ENCODE results near the gene GNG4. TPM values are rescaled to one million over a fixed set of nuclear protein-coding genes. Genes with fewer than 3 reads are reported as not detected.

Gene GNG4
- total RNA-seq, 2 experiments from 2014 or later = not detected

DNA sequence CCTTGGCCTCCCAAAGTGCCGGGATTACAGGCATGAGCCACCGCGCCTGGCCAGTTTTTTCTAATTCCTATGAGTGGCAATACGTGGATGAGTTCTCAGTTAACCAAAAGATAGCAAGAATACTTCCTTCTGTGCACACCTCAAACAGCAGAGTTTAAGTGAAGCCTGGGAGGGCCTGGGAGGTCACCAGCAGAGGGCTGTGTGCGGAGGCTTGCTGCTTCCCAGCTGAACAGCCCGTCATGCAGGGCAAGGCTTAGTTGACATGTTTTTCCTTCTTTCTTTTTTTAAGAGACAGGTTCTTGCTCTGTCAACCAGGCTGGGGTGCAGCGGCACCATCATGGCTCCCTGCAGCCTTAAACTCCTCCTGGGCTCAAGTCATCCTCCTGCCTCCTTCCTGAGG lies 17.8 kb downstream of the GNG4 start:
- no peaks in the 10 kb centered on the region for H4K20me1 ChIP-seq (ENCODE audit: insufficient read depth, low read length)
- no peaks in the 10 kb centered on the region for H3K9me3 ChIP-seq (ENCODE audit: low read length)
- no peaks in the 10 kb centered on the region for H3K4me1 ChIP-seq (ENCODE audit: insufficient read depth, low read length, poor library complexity, severe bottlenecking)
- no peak for TF ChIP-seq EZH2phosphoT487 (IDR thresholded peaks at IDR 0.05; ENCODE audit: borderline replicate concordance, low read depth, low read length)
- TF ChIP-seq, protein P1, sequence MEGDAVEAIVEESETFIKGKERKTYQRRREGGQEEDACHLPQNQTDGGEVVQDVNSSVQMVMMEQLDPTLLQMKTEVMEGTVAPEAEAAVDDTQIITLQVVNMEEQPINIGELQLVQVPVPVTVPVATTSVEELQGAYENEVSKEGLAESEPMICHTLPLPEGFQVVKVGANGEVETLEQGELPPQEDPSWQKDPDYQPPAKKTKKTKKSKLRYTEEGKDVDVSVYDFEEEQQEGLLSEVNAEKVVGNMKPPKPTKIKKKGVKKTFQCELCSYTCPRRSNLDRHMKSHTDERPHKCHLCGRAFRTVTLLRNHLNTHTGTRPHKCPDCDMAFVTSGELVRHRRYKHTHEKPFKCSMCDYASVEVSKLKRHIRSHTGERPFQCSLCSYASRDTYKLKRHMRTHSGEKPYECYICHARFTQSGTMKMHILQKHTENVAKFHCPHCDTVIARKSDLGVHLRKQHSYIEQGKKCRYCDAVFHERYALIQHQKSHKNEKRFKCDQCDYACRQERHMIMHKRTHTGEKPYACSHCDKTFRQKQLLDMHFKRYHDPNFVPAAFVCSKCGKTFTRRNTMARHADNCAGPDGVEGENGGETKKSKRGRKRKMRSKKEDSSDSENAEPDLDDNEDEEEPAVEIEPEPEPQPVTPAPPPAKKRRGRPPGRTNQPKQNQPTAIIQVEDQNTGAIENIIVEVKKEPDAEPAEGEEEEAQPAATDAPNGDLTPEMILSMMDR (conservative IDR thresholded peaks at IDR 0.05; ENCODE audit: low read length) = no peak
- BruUV-seq (replicated peaks) = no TSS peak
- no peaks in the 10 kb centered on the region for H3K9me2 ChIP-seq (ENCODE audit: insufficient read depth, low read length)
- CTCF ChIA-PET (ENCODE audit: unreplicated experiment) = no interaction called here
- no peak overlapping the region for H2AFZ ChIP-seq (ENCODE audit: low read length)
- DNase-seq (ENCODE audit: low spot score) = no peak
- no peaks in the 10 kb centered on the region for H3K36me3 ChIP-seq (ENCODE audit: insufficient read depth, low read length)
- POLR2A ChIA-PET = interaction anchor here (0.8 kb wide), 1 partner anchor 99 kb away, joined by 3 read pairs; no protein-coding TSS in a partner anchor
- H3K79me2 ChIP-seq (ENCODE audit: insufficient read depth, low read depth, low read length) = no peaks in the 10 kb centered on the region
- no peak overlapping the region for H3K27ac ChIP-seq (ENCODE audit: low read depth, low read length, poor library complexity, severe bottlenecking)
- intact Hi-C loops (cut with micrococcal nuclease; ENCODE audit: unreplicated experiment) = no loop called here
- no peak overlapping the region for H3K4me2 ChIP-seq (ENCODE audit: low read length)
- H3K4me3 ChIP-seq (ENCODE audit: low read depth, low read length, poor library complexity, severe bottlenecking) = no peak overlapping the region

DNA sequence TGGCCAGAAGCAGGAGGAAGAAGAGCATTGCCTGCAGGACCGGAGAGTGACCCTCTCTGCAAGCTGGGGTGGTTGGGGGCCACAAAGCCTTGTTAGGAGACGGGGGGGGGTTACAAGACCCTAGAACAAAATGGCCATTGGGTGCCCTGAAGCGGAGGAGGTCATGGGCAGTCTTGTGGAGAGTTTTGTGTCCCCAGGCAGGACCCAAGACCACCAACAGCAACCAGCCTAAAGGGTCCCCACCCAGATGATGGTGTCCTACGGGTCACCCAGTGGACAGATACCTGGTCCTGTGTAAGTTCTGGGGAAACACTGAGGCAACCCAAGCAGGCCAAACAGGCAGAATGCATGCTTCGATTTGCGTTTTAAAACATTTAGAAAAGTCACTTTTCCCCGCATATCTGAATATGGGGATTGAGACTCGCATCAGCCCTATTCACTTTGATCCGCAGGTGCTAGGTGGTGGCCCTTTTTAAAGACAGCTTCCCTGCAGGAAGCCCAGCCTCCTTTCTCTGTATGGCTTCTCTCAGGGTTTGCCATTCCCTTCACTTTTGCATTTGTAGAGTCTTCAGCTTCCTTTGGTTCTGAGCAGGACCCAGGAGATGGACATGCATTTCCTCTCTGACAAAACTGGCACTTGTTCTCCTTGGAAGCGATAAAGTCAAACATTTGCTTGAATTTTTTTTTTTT lies 21.1 kb downstream of the GNG4 start:
- BruUV-seq (replicated peaks) = no TSS peak
- ChIA-PET POLR2A (interaction anchor here (0.7 kb wide), 1 partner anchor 53 kb away, joined by 10 read pairs; no protein-coding TSS in a partner anchor), CTCF (ENCODE audit: unreplicated experiment) (no interaction called here)
- no peaks in the 10 kb centered on the region for H3K79me2 ChIP-seq (ENCODE audit: insufficient read depth, low read depth, low read length)
- no peaks in the 10 kb centered on the region for H3K9me2 ChIP-seq (ENCODE audit: insufficient read depth, low read length)
- H3K36me3 ChIP-seq (ENCODE audit: insufficient read depth, low read length) = no peaks in the 10 kb centered on the region
- DNase-seq (ENCODE audit: low spot score) = no peak
- H3K4me1 ChIP-seq (ENCODE audit: insufficient read depth, low read length, poor library complexity, severe bottlenecking) = no peaks in the 10 kb centered on the region
- H3K9me3 ChIP-seq (ENCODE audit: low read length) = no peaks in the 10 kb centered on the region
- TF ChIP-seq EZH2phosphoT487 (IDR thresholded peaks at IDR 0.05; ENCODE audit: borderline replicate concordance, low read depth, low read length) = no peak
- TF ChIP-seq, protein P1 (conservative IDR thresholded peaks at IDR 0.05; ENCODE audit: low read length) = no peak
- H3K4me3 ChIP-seq (ENCODE audit: low read depth, low read length, poor library complexity, severe bottlenecking) = no peak overlapping the region
- no peak overlapping the region for H3K4me2 ChIP-seq (ENCODE audit: low read length)
- H2AFZ ChIP-seq (ENCODE audit: low read length) = no peak overlapping the region
- intact Hi-C loops (cut with micrococcal nuclease; ENCODE audit: unreplicated experiment) = no loop called here
- no peak overlapping the region for H3K27ac ChIP-seq (ENCODE audit: low read depth, low read length, poor library complexity, severe bottlenecking)
- H4K20me1 ChIP-seq (ENCODE audit: insufficient read depth, low read length) = no peaks in the 10 kb centered on the region

DNA sequence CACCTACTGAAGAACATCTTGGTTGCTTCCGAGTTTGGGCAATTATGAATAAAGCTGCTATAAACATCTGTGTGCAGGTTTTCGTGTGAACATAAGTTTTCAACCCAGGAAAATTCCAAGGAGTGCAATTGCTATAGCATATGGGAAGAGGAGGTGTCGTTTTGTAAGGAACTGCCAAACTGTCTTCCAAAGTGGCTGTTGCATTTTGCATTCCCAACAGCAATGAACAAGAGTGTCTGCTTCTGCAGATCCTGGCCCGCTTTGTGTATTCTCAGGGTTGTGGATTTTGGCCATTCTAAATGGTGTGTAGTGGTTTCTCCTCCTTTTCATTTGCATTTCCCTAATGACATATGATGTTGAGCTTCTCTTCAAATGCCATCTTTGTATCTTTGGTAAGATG lies 23.8 kb downstream of the GNG4 start:
- ChIA-PET CTCF (ENCODE audit: unreplicated experiment) (no interaction called here), POLR2A (no interaction called here)
- no TSS peak for BruUV-seq (replicated peaks)
- intact Hi-C loops (cut with micrococcal nuclease; ENCODE audit: unreplicated experiment) = no loop called here
- DNase-seq (ENCODE audit: low spot score) = no peak
- Histone ChIP-seq H3K4me2 (ENCODE audit: low read length) (no peak overlapping the region), H3K27ac (ENCODE audit: low read depth, low read length, poor library complexity, severe bottlenecking) (no peak overlapping the region), H4K20me1 (ENCODE audit: insufficient read depth, low read length) (no peaks in the 10 kb centered on the region), H3K4me3 (ENCODE audit: low read depth, low read length, poor library complexity, severe bottlenecking) (no peak overlapping the region), H2AFZ (ENCODE audit: low read length) (no peak overlapping the region), H3K9me3 (ENCODE audit: low read length) (no peaks in the 10 kb centered on the region), H3K4me1 (ENCODE audit: insufficient read depth, low read length, poor library complexity, severe bottlenecking) (no peaks in the 10 kb centered on the region), H3K9me2 (ENCODE audit: insufficient read depth, low read length) (no peaks in the 10 kb centered on the region), H3K36me3 (ENCODE audit: insufficient read depth, low read length) (no peaks in the 10 kb centered on the region), H3K79me2 (ENCODE audit: insufficient read depth, low read depth, low read length) (no peaks in the 10 kb centered on the region)
- TF ChIP-seq, protein P1 (conservative IDR thresholded peaks at IDR 0.05; ENCODE audit: low read length) = no peak
- no peak for TF ChIP-seq EZH2phosphoT487 (IDR thresholded peaks at IDR 0.05; ENCODE audit: borderline replicate concordance, low read depth, low read length)

Measured in OCI-LY7 (cell line).